Thyroid gland (tissue), 4 donors: Measurements from ENCODE around the gene CD19.

Source experiments
- CTCF ChIP-seq, 6 experiments: fragments of 200-600 bp in 3 of 6; fragments of 450-650 bp in 3 of 6; sonication (generic) in 3 of 6; IDR thresholded peaks; one replicate each; pipeline ENCODE4 v1.5.1; 2016 to 2019; ENCODE audit warnings: antibody characterized with exemption in 6 of 6, mild to moderate bottlenecking in 2 of 6, inconsistent platforms in 1 of 6, moderate library complexity in 1 of 6
- POLR2A ChIP-seq, 2 donors: fragments of 450-650 bp; IDR thresholded peaks; one replicate each; pipeline ENCODE4 v1.6.1; 2017; ENCODE audit warnings: antibody characterized with exemption in 2 of 2, mild to moderate bottlenecking in 2 of 2, moderate library complexity in 1 of 2

- TF ChIP-seq POLR2A (IDR thresholded peaks at IDR 0.05): no peak
- TF ChIP-seq CTCF (IDR thresholded peaks at IDR 0.05): no peak
Measured at GRCh38 chr16:28891964-28892890, 39.5 kb upstream of the CD19 start.
